Chondrocyte (in vitro differentiated cells): ENCODE data around the gene WLS. TPM values are rescaled to one million over a fixed set of nuclear protein-coding genes. Genes with fewer than 3 reads are reported as not detected.

ENCODE experiments used
- DNase-seq: peaks from one replicate; pipeline ENCODE4 v3.0.0; 2021; ENCODE audit warnings: mixed read lengths, low spot score
- H3K27ac Mint-ChIP-seq: one replicate; pipeline ENCODE4 v1.8.0; 2021; ENCODE audit warnings: mild to moderate bottlenecking, moderate library complexity, mixed read lengths; ENCODE audit not compliant: unreplicated experiment
- H3K27me3 Mint-ChIP-seq: 2 replicates; pipeline ENCODE4 v1.8.0; 2021; ENCODE audit warnings: low read depth, mixed read lengths
- H3K36me3 Mint-ChIP-seq: 2 replicates; pipeline ENCODE4 v1.8.0; 2021; ENCODE audit warnings: low read depth, mixed read lengths
- H3K4me1 Mint-ChIP-seq: 2 replicates; pipeline ENCODE4 v1.8.0; 2021; ENCODE audit warnings: low read depth, mild to moderate bottlenecking, mixed read lengths
- H3K4me3 Mint-ChIP-seq: one replicate; pipeline ENCODE4 v1.8.0; 2021; ENCODE audit warnings: mild to moderate bottlenecking, moderate library complexity, mixed read lengths; ENCODE audit not compliant: unreplicated experiment
- H3K9me3 Mint-ChIP-seq: 2 replicates; pipeline ENCODE4 v1.8.0; 2021; ENCODE audit warnings: low read depth, mixed read lengths
- CTCF ChIP-seq: fragments of 200-600 bp; sonication (generic); IDR thresholded peaks from 2 replicates; pipeline ENCODE4 v1.5.0; 2021; ENCODE audit warnings: antibody characterized with exemption, mild to moderate bottlenecking, moderate library complexity
- total RNA-seq: library from RNA; stranded (reverse); gene quantifications from 3 replicates; pipeline ENCODE4 v1.2.1, GENCODE V29; 2021

The WLS gene
- total RNA-seq, 1 donor from 2014 or later: 149 TPM

- no peak for DNase-seq
- H3K9me3 Mint-ChIP-seq: no peaks in the 10 kb centered on the region
- peaks cover 1% of the 10 kb centered on the region for H3K36me3 Mint-ChIP-seq
- peak; percentile 95 for TF ChIP-seq CTCF
- H3K27ac Mint-ChIP-seq: peak overlapping the region; percentile 68
- H3K27me3 Mint-ChIP-seq: no peaks in the 10 kb centered on the region
- H3K4me3 Mint-ChIP-seq: no peak overlapping the region
- peaks cover 37% of the 10 kb centered on the region for H3K4me1 Mint-ChIP-seq
Measured at GRCh38 chr1:68116643-68117235, 115.6 kb downstream of the WLS start.

- DNase-seq: no peak
- TF ChIP-seq CTCF: no peak
- H3K4me3 Mint-ChIP-seq: no peak overlapping the region
Measured at GRCh38 chr1:68115308-68115707, 117.0 kb downstream of the WLS start.

GRCh38 chr1:68113966-68114365, 118.4 kb downstream of the WLS start:
- H3K27me3 Mint-ChIP-seq: no peaks in the 10 kb centered on the region
- TF ChIP-seq CTCF: no peak
- no peak overlapping the region for H3K27ac Mint-ChIP-seq
- no peak overlapping the region for H3K4me3 Mint-ChIP-seq
- peaks cover 25% of the 10 kb centered on the region for H3K4me1 Mint-ChIP-seq
- H3K36me3 Mint-ChIP-seq: no peaks in the 10 kb centered on the region
- H3K9me3 Mint-ChIP-seq: no peaks in the 10 kb centered on the region
- DNase-seq: no peak

More at GRCh38 chr1:68115308-68115707, 117.0 kb downstream of the WLS start:
- Mint-ChIP-seq H3K4me1 (peaks cover 29% of the 10 kb centered on the region), H3K27me3 (no peaks in the 10 kb centered on the region), H3K27ac (no peak overlapping the region), H3K9me3 (no peaks in the 10 kb centered on the region), H3K36me3 (no peaks in the 10 kb centered on the region)

GRCh38 chr1:68112835-68113243, 119.5 kb downstream of the WLS start:
- no peak for TF ChIP-seq CTCF
- no peaks in the 10 kb centered on the region for H3K27me3 Mint-ChIP-seq
- peaks cover 25% of the 10 kb centered on the region for H3K4me1 Mint-ChIP-seq
- no peak for DNase-seq
- no peaks in the 10 kb centered on the region for H3K9me3 Mint-ChIP-seq
- H3K4me3 Mint-ChIP-seq: no peak overlapping the region
- H3K27ac Mint-ChIP-seq: peak overlapping the region; percentile 43
- H3K36me3 Mint-ChIP-seq: no peaks in the 10 kb centered on the region

GRCh38 chr1:68111519-68112436, 120.5 kb downstream of the WLS start:
- Mint-ChIP-seq H3K4me1 (peaks cover 22% of the 10 kb centered on the region), H3K9me3 (no peaks in the 10 kb centered on the region), H3K27me3 (no peaks in the 10 kb centered on the region), H3K4me3 (no peak overlapping the region), H3K27ac (no peak overlapping the region), H3K36me3 (no peaks in the 10 kb centered on the region)
- TF ChIP-seq CTCF: peak; percentile 88
- no peak for DNase-seq
